ENCODE results near the gene DPYSL5. TPM values are rescaled to one million over a fixed set of nuclear protein-coding genes. Genes with fewer than 3 reads are reported as not detected.

Gene DPYSL5
- polyA plus RNA-seq, 1 donor, result 39.8 TPM

- no peak for DNase-seq
Measured at GRCh38 chr2:26933431-26934334, 85.8 kb downstream of the DPYSL5 start.

GRCh38 chr2:26934335-26934724 is 86.4 kb downstream of the DPYSL5 start:
- no peak for DNase-seq

- no peak for DNase-seq
Measured at GRCh38 chr2:26934985-26935384, 87.1 kb downstream of the DPYSL5 start.

GRCh38 chr2:26936855-26937254 is 88.9 kb downstream of the DPYSL5 start:
- no peak for DNase-seq

- DNase-seq, result no peak
Measured at GRCh38 chr2:26938399-26939118, 90.6 kb downstream of the DPYSL5 start.

- no peak for DNase-seq
Measured at GRCh38 chr2:26940001-26940400, 92.1 kb downstream of the DPYSL5 start.

- no peak for DNase-seq
Measured at GRCh38 chr2:26941486-26941885, 93.6 kb downstream of the DPYSL5 start.

- DNase-seq, result peak; percentile 51
Measured at GRCh38 chr2:26942543-26943295, 94.8 kb downstream of the DPYSL5 start.

- no peak for DNase-seq
Measured at GRCh38 chr2:26945991-26946750, 98.2 kb downstream of the DPYSL5 start.

- peak; percentile 56 for DNase-seq
Measured at GRCh38 chr2:26946841-26947784, 99.2 kb downstream of the DPYSL5 start.

GRCh38 chr2:26948800-26949199 is 100.9 kb downstream of the DPYSL5 start:
- no peak for DNase-seq

GRCh38 chr2:26950246-26950645 is 102.3 kb downstream of the DPYSL5 start:
- DNase-seq, result no peak

GRCh38 chr2:26951236-26951635 is 103.3 kb downstream of the DPYSL5 start:
- no peak for DNase-seq

GRCh38 chr2:26952374-26952773 is 104.4 kb downstream of the DPYSL5 start:
- DNase-seq, result no peak

GRCh38 chr2:26954135-26954534 is 106.2 kb downstream of the DPYSL5 start:
- no peak for DNase-seq

- no peak for DNase-seq
Measured at GRCh38 chr2:26957041-26957440, 109.1 kb downstream of the DPYSL5 start.

- no peak for DNase-seq
Measured at GRCh38 chr2:26957534-26957933, 109.6 kb downstream of the DPYSL5 start.

GRCh38 chr2:26959331-26959730 is 111.4 kb downstream of the DPYSL5 start:
- DNase-seq, result no peak

GRCh38 chr2:26964446-26965130 is 116.7 kb downstream of the DPYSL5 start:
- DNase-seq, result no peak

- DNase-seq, result no peak
Measured at GRCh38 chr2:26968001-26968400, 120.1 kb downstream of the DPYSL5 start.
